Progenitor cell of endocrine pancreas (in vitro differentiated cells): ENCODE results near the gene ABHD14A. TPM values are rescaled to one million over a fixed set of nuclear protein-coding genes. Genes with fewer than 3 reads are reported as not detected.

Experiments
- DNase-seq: peaks from one replicate; pipeline ENCODE4 v3.0.0; 2021; ENCODE audit warnings: low spot score; ENCODE audit not compliant: unreplicated experiment
- H3K27ac Mint-ChIP-seq: 2 replicates; pipeline ENCODE4 v1.8.0; 2021; ENCODE audit warnings: mild to moderate bottlenecking, moderate library complexity, mixed read lengths
- H3K27me3 Mint-ChIP-seq: 2 replicates; pipeline ENCODE4 v1.8.0; 2021; ENCODE audit warnings: mixed read lengths
- H3K36me3 Mint-ChIP-seq: 2 replicates; pipeline ENCODE4 v1.8.0; 2022; ENCODE audit warnings: mixed read lengths; ENCODE audit not compliant: insufficient read depth
- H3K4me1 Mint-ChIP-seq: 2 replicates; pipeline ENCODE4 v1.8.0; 2021; ENCODE audit warnings: low read depth, mixed read lengths
- H3K4me3 Mint-ChIP-seq: 2 replicates; pipeline ENCODE4 v1.8.0; 2021; ENCODE audit warnings: low read depth, mild to moderate bottlenecking, moderate library complexity, mixed read lengths
- H3K9me3 Mint-ChIP-seq: 2 replicates; pipeline ENCODE4 v1.8.0; 2021; ENCODE audit warnings: low read depth, mixed read lengths
- CTCF ChIP-seq: fragments of 200-600 bp; sonication (generic); IDR thresholded peaks from one replicate; pipeline ENCODE4 v1.5.0; 2021; ENCODE audit warnings: antibody characterized with exemption, mild to moderate bottlenecking; ENCODE audit not compliant: unreplicated experiment
- total RNA-seq: library from RNA; stranded (reverse); gene quantifications from 2 replicates; pipeline ENCODE4 v1.2.1, GENCODE V29; 2021

ABHD14A gene
- total RNA-seq, 1 donor from 2014 or later, result 19.4 TPM

DNA sequence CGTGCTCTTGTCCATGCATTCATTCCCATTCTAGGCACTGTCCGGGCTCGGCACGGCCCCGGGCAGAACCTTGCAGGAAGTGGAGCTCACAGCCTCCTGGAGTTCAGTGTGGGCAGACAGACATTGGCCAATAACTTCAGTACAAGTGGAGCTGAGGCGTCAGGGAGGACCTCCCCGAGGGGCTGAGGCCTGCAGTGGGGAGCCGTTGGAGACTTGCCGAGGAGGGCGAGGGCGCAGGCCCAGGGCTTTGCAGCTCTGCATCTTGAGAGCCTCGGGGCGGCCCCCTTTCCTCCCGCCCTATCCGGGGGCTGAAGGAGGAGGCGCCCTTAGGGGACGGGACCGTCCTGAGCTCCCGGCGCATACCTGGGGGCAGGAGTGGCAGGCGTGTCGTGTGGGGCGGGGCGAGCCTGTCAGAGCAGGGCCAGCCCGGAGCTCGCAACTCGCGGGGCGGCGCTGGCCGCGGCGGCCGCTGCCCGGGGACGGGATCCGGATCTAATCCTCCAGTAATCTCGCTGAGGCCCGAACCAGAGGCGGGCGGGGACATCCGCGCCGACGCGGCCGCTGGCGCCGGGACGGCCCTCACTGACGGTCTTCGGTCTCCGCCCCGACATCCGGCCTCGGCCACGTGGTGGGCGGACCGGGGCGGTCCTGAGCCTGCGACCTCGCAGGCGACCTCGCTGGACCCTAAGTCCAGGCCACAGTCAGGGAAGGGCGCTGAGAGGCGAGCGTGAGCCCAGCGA lies 8.1 kb downstream of the ABHD14A start, which contains the start of gene ACY1:
Gene ACY1, plus strand, starts transcription at position 698 of the 740 bp plus-strand sequence. CDS start 530 bp downstream, outside the sequence.
- Mint-ChIP-seq H3K27ac (peak within 1 kb of the TSS; percentile 99), H3K36me3 (peaks cover 1% of the 10 kb centered on the region), H3K4me1 (peaks cover 13% of the 10 kb centered on the region), H3K4me3 (peak within 1 kb of the TSS; percentile 75), H3K9me3 (no peaks in the 10 kb centered on the region), H3K27me3 (no peaks in the 10 kb centered on the region)
- no peak for TF ChIP-seq CTCF
- peak; percentile 71 for DNase-seq

- no peak for DNase-seq
- peak overlapping the region; percentile 94 for H3K27ac Mint-ChIP-seq
- H3K4me1 Mint-ChIP-seq, result peaks cover 13% of the 10 kb centered on the region
- no peaks in the 10 kb centered on the region for H3K9me3 Mint-ChIP-seq
- H3K36me3 Mint-ChIP-seq, result peaks cover 1% of the 10 kb centered on the region
- peak overlapping the region; percentile 74 for H3K4me3 Mint-ChIP-seq
- no peak for TF ChIP-seq CTCF
- no peaks in the 10 kb centered on the region for H3K27me3 Mint-ChIP-seq
Measured at GRCh38 chr3:51983578-51984268, 8.9 kb downstream of the ABHD14A start.

DNA sequence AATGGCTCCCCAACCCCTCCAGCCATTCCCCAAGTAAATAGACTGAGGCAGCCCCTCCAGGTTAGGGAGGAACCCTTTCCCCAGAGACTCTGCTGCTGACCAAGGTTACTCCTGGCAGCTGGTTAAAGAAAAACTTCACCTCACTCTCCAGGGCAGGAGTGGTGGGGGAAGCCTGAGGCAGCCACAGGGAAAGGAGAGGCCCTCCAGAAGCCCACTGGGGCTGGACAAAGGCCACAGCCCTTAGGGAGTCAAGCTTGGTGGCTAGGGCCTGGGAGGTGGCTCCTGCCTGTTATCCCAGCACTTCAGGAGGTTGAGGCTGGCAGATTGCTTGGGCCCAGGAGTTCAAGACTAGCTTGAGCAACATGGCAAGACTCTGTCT lies 9.4 kb downstream of the ABHD14A start:
- Mint-ChIP-seq H3K4me1 (peaks cover 13% of the 10 kb centered on the region), H3K36me3 (peaks cover 1% of the 10 kb centered on the region), H3K27me3 (no peaks in the 10 kb centered on the region), H3K4me3 (peak overlapping the region; percentile 74), H3K27ac (peak overlapping the region; percentile 67), H3K9me3 (no peaks in the 10 kb centered on the region)
- TF ChIP-seq CTCF, result no peak
- no peak for DNase-seq

GRCh38 chr3:51985063-51985462 lies 10.2 kb downstream of the ABHD14A start:
- peak overlapping the region; percentile 25 for H3K27ac Mint-ChIP-seq

More at GRCh38 chr3:51985063-51985462, 10.2 kb downstream of the ABHD14A start:
- TF ChIP-seq CTCF, result no peak
- Mint-ChIP-seq H3K9me3 (no peaks in the 10 kb centered on the region), H3K36me3 (peaks cover 1% of the 10 kb centered on the region), H3K4me1 (peaks cover 13% of the 10 kb centered on the region), H3K4me3 (no peak overlapping the region), H3K27me3 (no peaks in the 10 kb centered on the region)
- DNase-seq, result no peak
